ENCODE results near the gene PAPPA. TPM values are rescaled to one million over a fixed set of nuclear protein-coding genes. Genes with fewer than 3 reads are reported as not detected.

The PAPPA gene
- total and polyA plus RNA-seq, 9 of the 15 experiments (the other 6 are each of a cell fraction or from before 2014, with no cell fraction given) = 0.06 to 0.18 (median 0.11) TPM

DNA sequence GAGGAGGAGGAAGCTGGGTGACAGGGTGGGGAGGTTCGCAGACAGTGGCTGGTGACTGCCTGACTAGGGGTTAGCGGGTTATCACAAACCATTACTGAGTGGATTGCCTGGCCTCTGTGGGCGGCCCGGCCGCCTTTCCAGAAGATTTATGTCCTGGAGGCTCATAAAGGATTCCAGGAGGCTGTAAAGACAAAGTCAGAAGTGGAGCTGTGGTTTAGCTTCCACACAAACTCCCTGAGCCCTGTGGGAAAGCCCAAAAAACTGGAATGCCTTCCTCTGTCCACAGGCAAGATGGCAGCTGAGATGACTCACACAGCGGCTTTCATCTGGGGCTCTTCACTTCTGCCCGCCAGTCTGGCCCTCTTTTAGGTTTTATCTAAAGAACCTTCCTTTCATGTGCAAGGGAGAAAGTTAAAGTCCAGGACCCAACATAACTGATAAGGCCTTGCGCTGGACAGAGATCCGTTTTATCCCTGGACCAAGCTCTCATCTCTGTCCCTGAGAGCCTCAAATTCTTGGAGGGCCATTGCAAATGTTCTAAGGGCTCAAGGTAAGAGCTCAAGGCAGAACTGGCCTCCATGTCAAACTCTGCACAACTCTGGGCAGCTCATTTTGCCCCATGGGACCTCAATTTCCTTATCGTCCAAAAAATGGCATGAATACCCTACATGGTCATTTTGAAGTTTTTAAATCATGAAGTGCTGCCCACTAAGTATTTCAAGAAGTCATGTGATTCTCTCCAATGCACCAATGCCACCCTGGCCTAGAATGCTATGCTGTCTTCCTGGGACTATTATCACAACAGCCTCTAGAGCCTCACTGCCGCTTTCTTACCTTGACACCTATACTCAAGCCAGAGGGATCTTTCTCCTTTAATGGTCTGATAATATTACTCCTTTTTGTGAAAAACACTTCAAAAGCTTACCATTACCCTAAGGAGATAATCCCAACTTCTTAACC lies 284.1 kb downstream of the PAPPA start (continued):
- TF ChIP-seq SMARCA4 (IDR thresholded peaks at IDR 0.05) (peak; percentile 82), WHSC1 (IDR thresholded peaks at IDR 0.05; ENCODE audit: low read length) (no peak), BCL6 (CRISPR knock-in tag; IDR thresholded peaks at IDR 0.05) (no peak), ZNF175 (CRISPR knock-in tag; IDR thresholded peaks at IDR 0.05; ENCODE audit: low read depth) (peak; percentile 69), EP300 (IDR thresholded peaks at IDR 0.05; ENCODE audit: low read length) (peak; percentile 76), POLR3G (IDR thresholded peaks at IDR 0.05; ENCODE audit: extremely low read depth, insufficient read length, insufficient replicate concordance) (no peak), ATF1 (CRISPR knock-in tag; IDR thresholded peaks at IDR 0.05) (no peak), ATF1 (tag; IDR thresholded peaks at IDR 0.05) (peak; percentile 58)
- TF ChIP-seq, protein P1, sequence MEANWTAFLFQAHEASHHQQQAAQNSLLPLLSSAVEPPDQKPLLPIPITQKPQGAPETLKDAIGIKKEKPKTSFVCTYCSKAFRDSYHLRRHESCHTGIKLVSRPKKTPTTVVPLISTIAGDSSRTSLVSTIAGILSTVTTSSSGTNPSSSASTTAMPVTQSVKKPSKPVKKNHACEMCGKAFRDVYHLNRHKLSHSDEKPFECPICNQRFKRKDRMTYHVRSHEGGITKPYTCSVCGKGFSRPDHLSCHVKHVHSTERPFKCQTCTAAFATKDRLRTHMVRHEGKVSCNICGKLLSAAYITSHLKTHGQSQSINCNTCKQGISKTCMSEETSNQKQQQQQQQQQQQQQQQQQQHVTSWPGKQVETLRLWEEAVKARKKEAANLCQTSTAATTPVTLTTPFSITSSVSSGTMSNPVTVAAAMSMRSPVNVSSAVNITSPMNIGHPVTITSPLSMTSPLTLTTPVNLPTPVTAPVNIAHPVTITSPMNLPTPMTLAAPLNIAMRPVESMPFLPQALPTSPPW (CRISPR knock-in tag; IDR thresholded peaks at IDR 0.05) = 0 out of 2 replicates have a peak, but pooled peaks have one; percentile 26
- TF ChIP-seq, protein P2, sequence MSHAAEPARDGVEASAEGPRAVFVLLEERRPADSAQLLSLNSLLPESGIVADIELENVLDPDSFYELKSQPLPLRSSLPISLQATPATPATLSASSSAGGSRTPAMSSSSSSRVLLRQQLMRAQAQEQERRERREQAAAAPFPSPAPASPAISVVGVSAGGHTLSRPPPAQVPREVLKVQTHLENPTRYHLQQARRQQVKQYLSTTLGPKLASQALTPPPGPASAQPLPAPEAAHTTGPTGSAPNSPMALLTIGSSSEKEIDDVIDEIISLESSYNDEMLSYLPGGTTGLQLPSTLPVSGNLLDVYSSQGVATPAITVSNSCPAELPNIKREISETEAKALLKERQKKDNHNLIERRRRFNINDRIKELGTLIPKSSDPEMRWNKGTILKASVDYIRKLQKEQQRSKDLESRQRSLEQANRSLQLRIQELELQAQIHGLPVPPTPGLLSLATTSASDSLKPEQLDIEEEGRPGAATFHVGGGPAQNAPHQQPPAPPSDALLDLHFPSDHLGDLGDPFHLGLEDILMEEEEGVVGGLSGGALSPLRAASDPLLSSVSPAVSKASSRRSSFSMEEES (CRISPR knock-in tag; IDR thresholded peaks at IDR 0.05) = peak; percentile 80
- TF ChIP-seq, protein P3, sequence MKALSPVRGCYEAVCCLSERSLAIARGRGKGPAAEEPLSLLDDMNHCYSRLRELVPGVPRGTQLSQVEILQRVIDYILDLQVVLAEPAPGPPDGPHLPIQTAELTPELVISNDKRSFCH (CRISPR knock-in tag; IDR thresholded peaks at IDR 0.05) = no peak
- TF ChIP-seq, protein P3 (tag; IDR thresholded peaks at IDR 0.05) = 0 out of 2 replicates have a peak, but pooled peaks have one; percentile 40
- TF ChIP-seq, protein P4, sequence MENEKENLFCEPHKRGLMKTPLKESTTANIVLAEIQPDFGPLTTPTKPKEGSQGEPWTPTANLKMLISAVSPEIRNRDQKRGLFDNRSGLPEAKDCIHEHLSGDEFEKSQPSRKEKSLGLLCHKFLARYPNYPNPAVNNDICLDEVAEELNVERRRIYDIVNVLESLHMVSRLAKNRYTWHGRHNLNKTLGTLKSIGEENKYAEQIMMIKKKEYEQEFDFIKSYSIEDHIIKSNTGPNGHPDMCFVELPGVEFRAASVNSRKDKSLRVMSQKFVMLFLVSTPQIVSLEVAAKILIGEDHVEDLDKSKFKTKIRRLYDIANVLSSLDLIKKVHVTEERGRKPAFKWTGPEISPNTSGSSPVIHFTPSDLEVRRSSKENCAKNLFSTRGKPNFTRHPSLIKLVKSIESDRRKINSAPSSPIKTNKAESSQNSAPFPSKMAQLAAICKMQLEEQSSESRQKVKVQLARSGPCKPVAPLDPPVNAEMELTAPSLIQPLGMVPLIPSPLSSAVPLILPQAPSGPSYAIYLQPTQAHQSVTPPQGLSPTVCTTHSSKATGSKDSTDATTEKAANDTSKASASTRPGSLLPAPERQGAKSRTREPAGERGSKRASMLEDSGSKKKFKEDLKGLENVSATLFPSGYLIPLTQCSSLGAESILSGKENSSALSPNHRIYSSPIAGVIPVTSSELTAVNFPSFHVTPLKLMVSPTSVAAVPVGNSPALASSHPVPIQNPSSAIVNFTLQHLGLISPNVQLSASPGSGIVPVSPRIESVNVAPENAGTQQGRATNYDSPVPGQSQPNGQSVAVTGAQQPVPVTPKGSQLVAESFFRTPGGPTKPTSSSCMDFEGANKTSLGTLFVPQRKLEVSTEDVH (IDR thresholded peaks at IDR 0.05; ENCODE audit: low read depth, partially characterized antibody) = no peak
